ENCODE results near the gene RASA2.

DNA sequence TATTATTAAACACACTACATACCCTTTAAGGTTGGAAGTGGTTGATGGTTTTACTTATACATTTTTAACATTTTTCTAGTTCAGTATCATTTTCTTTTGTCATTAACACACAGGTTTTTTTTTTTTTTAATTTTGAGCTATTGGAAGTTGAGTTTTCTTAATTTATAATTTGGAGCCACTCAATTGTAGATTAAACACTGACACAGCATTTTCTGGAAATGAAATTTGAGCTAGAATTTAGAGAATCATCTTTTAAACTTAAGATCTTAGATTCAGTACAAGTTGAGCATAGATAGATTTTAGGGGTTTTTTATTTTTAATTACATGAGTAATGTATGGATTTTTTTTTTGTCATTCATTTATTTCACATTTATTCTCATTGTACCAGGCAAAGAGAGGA is 35.0 kb downstream of the RASA2 start:
- TF ChIP-seq, protein P1, sequence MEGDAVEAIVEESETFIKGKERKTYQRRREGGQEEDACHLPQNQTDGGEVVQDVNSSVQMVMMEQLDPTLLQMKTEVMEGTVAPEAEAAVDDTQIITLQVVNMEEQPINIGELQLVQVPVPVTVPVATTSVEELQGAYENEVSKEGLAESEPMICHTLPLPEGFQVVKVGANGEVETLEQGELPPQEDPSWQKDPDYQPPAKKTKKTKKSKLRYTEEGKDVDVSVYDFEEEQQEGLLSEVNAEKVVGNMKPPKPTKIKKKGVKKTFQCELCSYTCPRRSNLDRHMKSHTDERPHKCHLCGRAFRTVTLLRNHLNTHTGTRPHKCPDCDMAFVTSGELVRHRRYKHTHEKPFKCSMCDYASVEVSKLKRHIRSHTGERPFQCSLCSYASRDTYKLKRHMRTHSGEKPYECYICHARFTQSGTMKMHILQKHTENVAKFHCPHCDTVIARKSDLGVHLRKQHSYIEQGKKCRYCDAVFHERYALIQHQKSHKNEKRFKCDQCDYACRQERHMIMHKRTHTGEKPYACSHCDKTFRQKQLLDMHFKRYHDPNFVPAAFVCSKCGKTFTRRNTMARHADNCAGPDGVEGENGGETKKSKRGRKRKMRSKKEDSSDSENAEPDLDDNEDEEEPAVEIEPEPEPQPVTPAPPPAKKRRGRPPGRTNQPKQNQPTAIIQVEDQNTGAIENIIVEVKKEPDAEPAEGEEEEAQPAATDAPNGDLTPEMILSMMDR (conservative IDR thresholded peaks at IDR 0.05; ENCODE audit: low read depth in 2 of 2): no peak
- TF ChIP-seq CREB1 (CRISPR knock-in tag; IDR thresholded peaks at IDR 0.05; ENCODE audit: low read depth) (no peak), REST (IDR thresholded peaks at IDR 0.05; ENCODE audit: unreplicated experiment) (no peak), EZH2 (IDR thresholded peaks at IDR 0.05; ENCODE audit: low read depth, unreplicated experiment) (no peak), EZH2phosphoT487 (IDR thresholded peaks at IDR 0.05; ENCODE audit: unreplicated experiment) (no peak), STAT1 (IDR thresholded peaks at IDR 0.05; ENCODE audit: unreplicated experiment) (no peak), ZNF114 (CRISPR knock-in tag; IDR thresholded peaks at IDR 0.05) (no peak), POLR2AphosphoS5 (IDR thresholded peaks at IDR 0.05; ENCODE audit: low read depth) (no peak), JUNB (IDR thresholded peaks at IDR 0.05; ENCODE audit: unreplicated experiment) (no peak), ZNF462 (CRISPR knock-in tag; IDR thresholded peaks at IDR 0.05) (no peak)

All from GM23338 (cell line).